ENCODE results near the gene SRCAP. TPM values are rescaled to one million over a fixed set of nuclear protein-coding genes. Genes with fewer than 3 reads are reported as not detected.

SRCAP gene
- polyA plus RNA-seq (2013, experiment 1 of 2; ENCODE audit: insufficient read length): 22.4 TPM
- polyA plus RNA-seq (2013, experiment 2 of 2; ENCODE audit: insufficient read length): 23.1 TPM

GRCh38 chr16:30698816-30699614, at the start of gene SRCAP:
SRCAP (plus strand) TSS chr16:30699171; CDS start chr16:30700825, 1,654 bp downstream.
- DNase-seq: peak; percentile 72

GRCh38 chr16:30649725-30650368, 49.1 kb upstream of the SRCAP start:
- DNase-seq: no peak

GRCh38 chr16:30650369-30651123, 48.4 kb upstream of the SRCAP start, which contains the start of gene PRR14:
PRR14 (plus strand) TSS chr16:30650960; CDS start chr16:30651646, 686 bp downstream.
- DNase-seq: peak; percentile 100

- peak; percentile 61 for DNase-seq
These were observed 47.6 kb upstream of the SRCAP start for GRCh38 chr16:30651124-30652004.

GRCh38 chr16:30652005-30652296, 47.0 kb upstream of the SRCAP start:
- no peak for DNase-seq

GRCh38 chr16:30652718-30653117, 46.3 kb upstream of the SRCAP start:
- no peak for DNase-seq

- no peak for DNase-seq
These were observed 44.1 kb upstream of the SRCAP start for GRCh38 chr16:30654856-30655255.

- no peak for DNase-seq
These were observed 43.1 kb upstream of the SRCAP start for GRCh38 chr16:30655815-30656347.

GRCh38 chr16:30656388-30656787, 42.6 kb upstream of the SRCAP start:
- no peak for DNase-seq

GRCh38 chr16:30656974-30657865, 41.8 kb upstream of the SRCAP start:
- DNase-seq: no peak

- DNase-seq: peak; percentile 100
These were observed 40.9 kb upstream of the SRCAP start, which contains the start of gene FBRS for GRCh38 chr16:30657866-30658730. FBRS (plus strand) TSS chr16:30658431; CDS start chr16:30659519, 1,088 bp downstream.

GRCh38 chr16:30658731-30659506, 40.1 kb upstream of the SRCAP start:
- peak; percentile 98 for DNase-seq

- DNase-seq: peak; percentile 13
These were observed 39.2 kb upstream of the SRCAP start for GRCh38 chr16:30659507-30660423.

- peak; percentile 30 for DNase-seq
These were observed 38.3 kb upstream of the SRCAP start for GRCh38 chr16:30660424-30661261.

GRCh38 chr16:30662449-30662848, 36.5 kb upstream of the SRCAP start:
- no peak for DNase-seq

- DNase-seq: no peak
These were observed 35.9 kb upstream of the SRCAP start for GRCh38 chr16:30663038-30663437.

- DNase-seq: no peak
These were observed 35.2 kb upstream of the SRCAP start for GRCh38 chr16:30663820-30664219.
